Activated T-cell treated with anti-CD3 and anti-CD28 coated beads, Interleukin-2, amount 50 U/mL, for 48 hours (primary cell): ENCODE data around the gene PMM1.
A peak's percentile ranks its signal among the peaks of the same experiment; 100 is the strongest.
"Not testable (repeated sequence)": the region's sequence is repeated elsewhere in the genome, so short reads cannot be mapped to it uniquely, and the experiment has no call there.

ENCODE experiments used
- DNase-seq, 2 experiments: peaks; one replicate each; pipeline ENCODE4 v3.0.0-alpha.2; 2020

PMM1 gene

GRCh38 chr22:41589391-41590241, at the start of gene PMM1:
PMM1 (minus strand) TSS chr22:41589840; CDS start chr22:41589805, 35 bp downstream.
- peak; percentile 100 for DNase-seq

GRCh38 chr22:41638748-41639147, 49.1 kb upstream of the PMM1 start:
- DNase-seq: no peak

- DNase-seq: no peak
Measured at GRCh38 chr22:41638124-41638523, 48.5 kb upstream of the PMM1 start.

GRCh38 chr22:41637623-41638022, 48.0 kb upstream of the PMM1 start:
- DNase-seq: not testable (repeated sequence)

GRCh38 chr22:41636467-41636866, 46.8 kb upstream of the PMM1 start:
- DNase-seq: no peak

- DNase-seq: not testable (repeated sequence)
Measured at GRCh38 chr22:41634610-41635009, 45.0 kb upstream of the PMM1 start.

- DNase-seq: not testable (repeated sequence)
Measured at GRCh38 chr22:41631615-41632014, 42.0 kb upstream of the PMM1 start.

- DNase-seq: not testable (repeated sequence)
Measured at GRCh38 chr22:41631115-41631514, 41.5 kb upstream of the PMM1 start.

GRCh38 chr22:41625577-41625976, 35.9 kb upstream of the PMM1 start:
- DNase-seq: no peak

GRCh38 chr22:41621911-41622179, 32.2 kb upstream of the PMM1 start:
- no peak for DNase-seq

GRCh38 chr22:41621099-41621910, 31.7 kb upstream of the PMM1 start, which contains the start of gene XRCC6:
XRCC6 (plus strand) TSS chr22:41621295; CDS start chr22:41622005, 710 bp downstream.
- peak; percentile 100 for DNase-seq

- DNase-seq: no peak
Measured at GRCh38 chr22:41620589-41621098, 31.0 kb upstream of the PMM1 start, which contains the start of gene DESI1. DESI1 (minus strand) TSS chr22:41621043; CDS start chr22:41620839, 204 bp downstream.

- DNase-seq: peak; percentile 69 to 73
Measured at GRCh38 chr22:41619979-41620588, 30.4 kb upstream of the PMM1 start.

- DNase-seq: no peak
Measured at GRCh38 chr22:41613456-41613855, 23.8 kb upstream of the PMM1 start.

GRCh38 chr22:41612603-41613306, 23.1 kb upstream of the PMM1 start:
- DNase-seq: no peak

GRCh38 chr22:41608386-41608785, 18.7 kb upstream of the PMM1 start:
- DNase-seq: no peak

GRCh38 chr22:41603873-41604332, 14.3 kb upstream of the PMM1 start:
- peak; percentile 73 to 77 for DNase-seq

GRCh38 chr22:41600976-41601375, 11.3 kb upstream of the PMM1 start:
- no peak for DNase-seq

GRCh38 chr22:41598891-41599635, 9.4 kb upstream of the PMM1 start:
- DNase-seq: no peak

GRCh38 chr22:41598081-41598480, 8.4 kb upstream of the PMM1 start:
- DNase-seq: no peak

GRCh38 chr22:41597635-41597953, 8.0 kb upstream of the PMM1 start:
- DNase-seq: no peak
